HG03469 (cell line): Measurements from ENCODE around the gene ATG7.
"Not testable (repeated sequence)": the region's sequence is repeated elsewhere in the genome, so short reads cannot be mapped to it uniquely, and the experiment has no call there.

Experiments
- ATAC-seq: cut with Tn5 transposase; IDR thresholded peaks from one replicate; pipeline ENCODE4 v1.9.1; 2021; ENCODE audit warnings: mild to moderate bottlenecking, moderate library complexity, moderate number of reproducible peaks; ENCODE audit not compliant: unreplicated experiment

Gene ATG7

GRCh38 chr3:11420066-11420465 is 147.9 kb downstream of the ATG7 start:
- no peak for ATAC-seq

- no peak for ATAC-seq
Observed at GRCh38 chr3:11422291-11422690, 150.1 kb downstream of the ATG7 start.

- no peak for ATAC-seq
Observed at GRCh38 chr3:11423868-11424267, 151.7 kb downstream of the ATG7 start.

- no peak for ATAC-seq
Observed at GRCh38 chr3:11424277-11424676, 152.1 kb downstream of the ATG7 start.

- no peak for ATAC-seq
Observed at GRCh38 chr3:11430207-11430606, 158.0 kb downstream of the ATG7 start.

GRCh38 chr3:11430624-11431023 is 158.4 kb downstream of the ATG7 start:
- no peak for ATAC-seq

GRCh38 chr3:11431319-11431718 is 159.1 kb downstream of the ATG7 start:
- ATAC-seq: no peak

GRCh38 chr3:11434017-11434526 is 161.9 kb downstream of the ATG7 start:
- ATAC-seq: no peak

GRCh38 chr3:11434563-11435096 is 162.4 kb downstream of the ATG7 start:
- no peak for ATAC-seq

- ATAC-seq: no peak
Observed at GRCh38 chr3:11435440-11436165, 163.4 kb downstream of the ATG7 start.

- no peak for ATAC-seq
Observed at GRCh38 chr3:11436775-11437174, 164.6 kb downstream of the ATG7 start.

- no peak for ATAC-seq
Observed at GRCh38 chr3:11437506-11437905, 165.3 kb downstream of the ATG7 start.

- no peak for ATAC-seq
Observed at GRCh38 chr3:11438646-11439045, 166.4 kb downstream of the ATG7 start.

GRCh38 chr3:11441346-11441745 is 169.1 kb downstream of the ATG7 start:
- not testable (repeated sequence) for ATAC-seq

- no peak for ATAC-seq
Observed at GRCh38 chr3:11444404-11444803, 172.2 kb downstream of the ATG7 start.

- ATAC-seq: not testable (repeated sequence)
Observed at GRCh38 chr3:11445193-11445592, 173.0 kb downstream of the ATG7 start.

GRCh38 chr3:11445883-11446282 is 173.7 kb downstream of the ATG7 start:
- ATAC-seq: no peak

- no peak for ATAC-seq
Observed at GRCh38 chr3:11447584-11448200, 175.5 kb downstream of the ATG7 start.

- ATAC-seq: no peak
Observed at GRCh38 chr3:11450015-11450414, 177.8 kb downstream of the ATG7 start.

- ATAC-seq: no peak
Observed at GRCh38 chr3:11452312-11452711, 180.1 kb downstream of the ATG7 start.

GRCh38 chr3:11452885-11453847 is 181.0 kb downstream of the ATG7 start:
- no peak for ATAC-seq
